Ishikawa (cell line): Measurements from ENCODE around the gene YBX1.

Source experiments
- CREB1 ChIP-seq: IDR thresholded peaks from 2 replicates; pipeline ENCODE4 v1.6.1; 2012; ENCODE audit warnings: low read depth
- EGR1 ChIP-seq: IDR thresholded peaks from 2 replicates; pipeline ENCODE4 v1.6.1; 2012
- EP300 ChIP-seq: IDR thresholded peaks from 2 replicates; pipeline ENCODE4 v1.6.1; 2012; ENCODE audit warnings: borderline replicate concordance
- FOXM1 ChIP-seq: IDR thresholded peaks from 2 replicates; pipeline ENCODE4 v1.6.1; 2012; ENCODE audit warnings: low read depth, borderline replicate concordance
- MAX ChIP-seq: IDR thresholded peaks from 2 replicates; pipeline ENCODE4 v1.6.1; 2012
- RAD21 ChIP-seq: IDR thresholded peaks from 2 replicates; pipeline ENCODE4 v1.6.1; 2012; ENCODE audit warnings: low read depth
- TAF1 ChIP-seq: IDR thresholded peaks from 2 replicates; pipeline ENCODE4 v1.6.1; 2012; ENCODE audit warnings: low read depth, mild to moderate bottlenecking
- TEAD4 ChIP-seq: IDR thresholded peaks from 2 replicates; pipeline ENCODE4 v1.6.1; 2012
- YY1 ChIP-seq: IDR thresholded peaks from 2 replicates; pipeline ENCODE4 v1.6.1; 2012; ENCODE audit warnings: low read depth
- ZBTB7A ChIP-seq: IDR thresholded peaks from 2 replicates; pipeline ENCODE4 v1.6.1; 2012; ENCODE audit warnings: low read depth
- TF ChIP-seq, protein P1 (sequence below): IDR thresholded peaks from 2 replicates; pipeline ENCODE4 v1.6.1; 2012; ENCODE audit warnings: low read depth, mild to moderate bottlenecking

DNA sequence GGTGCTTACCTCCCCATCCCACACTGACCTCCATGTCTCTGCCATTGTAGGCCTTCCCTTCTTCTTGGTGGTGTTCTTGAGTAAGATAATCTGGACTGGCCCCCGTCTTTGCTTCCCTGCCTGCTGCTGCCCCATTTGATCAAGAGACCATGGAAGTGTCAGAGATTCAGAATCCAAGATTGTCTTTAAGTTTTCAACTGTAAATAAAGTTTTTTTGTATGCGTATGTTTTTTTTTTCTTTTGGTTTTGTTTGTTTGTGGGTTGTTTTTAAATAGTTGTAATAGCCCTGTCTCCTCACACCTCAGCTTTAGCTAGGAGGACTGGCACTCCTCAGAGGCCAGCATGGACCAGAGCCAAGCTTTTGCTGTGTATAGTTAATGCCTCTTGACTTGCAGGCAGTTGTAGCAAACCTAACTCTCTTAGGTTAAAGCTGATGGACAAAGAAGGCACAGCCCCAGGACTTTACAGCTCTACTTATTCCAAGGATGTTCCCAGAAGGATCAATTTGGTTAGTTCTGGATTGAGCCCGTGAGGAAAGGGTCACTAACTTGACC is 5.6 kb upstream of the YBX1 start:
- TF ChIP-seq MAX (no peak), ZBTB7A (no peak), TEAD4 (no peak), FOXM1 (no peak), EP300 (no peak), RAD21 (no peak), CREB1 (no peak), YY1 (no peak), EGR1 (no peak), TAF1 (no peak)
- TF ChIP-seq, protein P1, sequence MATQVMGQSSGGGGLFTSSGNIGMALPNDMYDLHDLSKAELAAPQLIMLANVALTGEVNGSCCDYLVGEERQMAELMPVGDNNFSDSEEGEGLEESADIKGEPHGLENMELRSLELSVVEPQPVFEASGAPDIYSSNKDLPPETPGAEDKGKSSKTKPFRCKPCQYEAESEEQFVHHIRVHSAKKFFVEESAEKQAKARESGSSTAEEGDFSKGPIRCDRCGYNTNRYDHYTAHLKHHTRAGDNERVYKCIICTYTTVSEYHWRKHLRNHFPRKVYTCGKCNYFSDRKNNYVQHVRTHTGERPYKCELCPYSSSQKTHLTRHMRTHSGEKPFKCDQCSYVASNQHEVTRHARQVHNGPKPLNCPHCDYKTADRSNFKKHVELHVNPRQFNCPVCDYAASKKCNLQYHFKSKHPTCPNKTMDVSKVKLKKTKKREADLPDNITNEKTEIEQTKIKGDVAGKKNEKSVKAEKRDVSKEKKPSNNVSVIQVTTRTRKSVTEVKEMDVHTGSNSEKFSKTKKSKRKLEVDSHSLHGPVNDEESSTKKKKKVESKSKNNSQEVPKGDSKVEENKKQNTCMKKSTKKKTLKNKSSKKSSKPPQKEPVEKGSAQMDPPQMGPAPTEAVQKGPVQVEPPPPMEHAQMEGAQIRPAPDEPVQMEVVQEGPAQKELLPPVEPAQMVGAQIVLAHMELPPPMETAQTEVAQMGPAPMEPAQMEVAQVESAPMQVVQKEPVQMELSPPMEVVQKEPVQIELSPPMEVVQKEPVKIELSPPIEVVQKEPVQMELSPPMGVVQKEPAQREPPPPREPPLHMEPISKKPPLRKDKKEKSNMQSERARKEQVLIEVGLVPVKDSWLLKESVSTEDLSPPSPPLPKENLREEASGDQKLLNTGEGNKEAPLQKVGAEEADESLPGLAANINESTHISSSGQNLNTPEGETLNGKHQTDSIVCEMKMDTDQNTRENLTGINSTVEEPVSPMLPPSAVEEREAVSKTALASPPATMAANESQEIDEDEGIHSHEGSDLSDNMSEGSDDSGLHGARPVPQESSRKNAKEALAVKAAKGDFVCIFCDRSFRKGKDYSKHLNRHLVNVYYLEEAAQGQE = no peak
